ENCODE data around the gene FOXJ2. TPM values are rescaled to one million over a fixed set of nuclear protein-coding genes. Genes with fewer than 3 reads are reported as not detected.
"Not testable (repeated sequence)": the region's sequence is repeated elsewhere in the genome, so short reads cannot be mapped to it uniquely, and the experiment has no call there.

FOXJ2 gene
- total and polyA plus RNA-seq, 2 donors from 2014 or later: 4.4 to 17.0 TPM

- H3K4me3 ChIP-seq (ENCODE audit: low read length in 3 of 3): no peak overlapping the region
- intact Hi-C loops (cut with DNase I): no loop called here
- DNase-seq (no peak), FAIRE-seq (no peak)
- H3K4me1 ChIP-seq (ENCODE audit: control insufficient read depth in 2 of 3, insufficient read depth in 2 of 3, low read depth in 1 of 3, low read length in 3 of 3): no peaks in the 10 kb centered on the region
- H3K27ac ChIP-seq (ENCODE audit: low read depth in 2 of 2, low read length in 2 of 2): no peak overlapping the region
- TF ChIP-seq CTCF (IDR thresholded peaks at IDR 0.05; ENCODE audit: borderline replicate concordance, extremely low read depth, insufficient read depth): no peak
- no peaks in the 10 kb centered on the region for H3K9me3 ChIP-seq (ENCODE audit: control insufficient read depth in 2 of 3, insufficient read depth in 1 of 3, low read length in 3 of 3)
- H3K27me3 ChIP-seq (ENCODE audit: control insufficient read depth, insufficient read depth, low read length): no peaks in the 10 kb centered on the region
- H3K36me3 ChIP-seq (ENCODE audit: control insufficient read depth in 2 of 3, insufficient read depth in 3 of 3, low read length in 3 of 3): peaks cover 2 to 16% (median 8%) of the 10 kb centered on the region in 3 donors
- no peak overlapping the region for H3K9ac ChIP-seq (ENCODE audit: low read length in 3 of 3)
Measured at GRCh38 chr12:8058506-8058905, 26.0 kb downstream of the FOXJ2 start.

GRCh38 chr12:8064131-8064530 is 31.6 kb downstream of the FOXJ2 start:
- Histone ChIP-seq H3K9me3 (ENCODE audit: control insufficient read depth in 2 of 3, insufficient read depth in 1 of 3, low read length in 3 of 3) (no peaks in the 10 kb centered on the region), H3K4me1 (ENCODE audit: control insufficient read depth in 2 of 3, insufficient read depth in 2 of 3, low read depth in 1 of 3, low read length in 3 of 3) (no peaks in the 10 kb centered on the region), H3K27me3 (ENCODE audit: control insufficient read depth, insufficient read depth, low read length) (no peaks in the 10 kb centered on the region), H3K36me3 (ENCODE audit: control insufficient read depth in 2 of 3, insufficient read depth in 3 of 3, low read length in 3 of 3) (no peaks in the 10 kb centered on the region), H3K9ac (ENCODE audit: low read length in 3 of 3) (no peak overlapping the region), H3K4me3 (ENCODE audit: low read length in 3 of 3) (no peak overlapping the region), H3K27ac (ENCODE audit: low read depth in 2 of 2, low read length in 2 of 2) (no peak overlapping the region)
- intact Hi-C loops (cut with DNase I): no loop called here
- DNase-seq (no peak), FAIRE-seq (no peak)
- TF ChIP-seq CTCF (IDR thresholded peaks at IDR 0.05; ENCODE audit: borderline replicate concordance, extremely low read depth, insufficient read depth): no peak

- H3K9me3 ChIP-seq (ENCODE audit: control insufficient read depth in 2 of 3, insufficient read depth in 1 of 3, low read length in 3 of 3): no peaks in the 10 kb centered on the region
- no peak within 1 kb of the TSS for H3K9ac ChIP-seq (ENCODE audit: low read length in 3 of 3)
- no peak within 1 kb of the TSS for H3K4me3 ChIP-seq (ENCODE audit: low read length in 3 of 3)
- intact Hi-C loops (cut with DNase I): no loop called here
- no peaks in the 10 kb centered on the region for H3K27me3 ChIP-seq (ENCODE audit: control insufficient read depth, insufficient read depth, low read length)
- H3K27ac ChIP-seq (ENCODE audit: low read depth in 2 of 2, low read length in 2 of 2): no peak within 1 kb of the TSS
- no peak for TF ChIP-seq CTCF (IDR thresholded peaks at IDR 0.05; ENCODE audit: borderline replicate concordance, extremely low read depth, insufficient read depth)
- DNase-seq (peak in 1 of 5 donors; percentile 16), FAIRE-seq (no peak)
- no peaks in the 10 kb centered on the region for H3K4me1 ChIP-seq (ENCODE audit: control insufficient read depth in 2 of 3, insufficient read depth in 2 of 3, low read depth in 1 of 3, low read length in 3 of 3)
- no peaks in the 10 kb centered on the region for H3K36me3 ChIP-seq (ENCODE audit: control insufficient read depth in 2 of 3, insufficient read depth in 3 of 3, low read length in 3 of 3)
Measured at GRCh38 chr12:8065991-8066594, 33.6 kb downstream of the FOXJ2 start, which contains the start of gene C3AR1. Gene C3AR1 (minus strand): TSS chr12:8066359. CDS start chr12:8060185, 6,174 bp downstream.

- Histone ChIP-seq H3K4me1 (ENCODE audit: control insufficient read depth in 2 of 3, insufficient read depth in 2 of 3, low read depth in 1 of 3, low read length in 3 of 3) (no peaks in the 10 kb centered on the region), H3K27me3 (ENCODE audit: control insufficient read depth, insufficient read depth, low read length) (no peaks in the 10 kb centered on the region), H3K36me3 (ENCODE audit: control insufficient read depth in 2 of 3, insufficient read depth in 3 of 3, low read length in 3 of 3) (no peaks in the 10 kb centered on the region), H3K9me3 (ENCODE audit: control insufficient read depth in 2 of 3, insufficient read depth in 1 of 3, low read length in 3 of 3) (no peaks in the 10 kb centered on the region), H3K4me3 (ENCODE audit: low read length in 3 of 3) (no peak overlapping the region), H3K9ac (ENCODE audit: low read length in 3 of 3) (no peak overlapping the region), H3K27ac (ENCODE audit: low read depth in 2 of 2, low read length in 2 of 2) (no peak overlapping the region)
- TF ChIP-seq CTCF (IDR thresholded peaks at IDR 0.05; ENCODE audit: borderline replicate concordance, extremely low read depth, insufficient read depth): no peak
- FAIRE-seq: no peak
- no peak for DNase-seq
- intact Hi-C loops (cut with DNase I): no loop called here
Measured at GRCh38 chr12:8069582-8069981, 37.1 kb downstream of the FOXJ2 start.

GRCh38 chr12:8071820-8072219 is 39.3 kb downstream of the FOXJ2 start:
- FAIRE-seq; H3K9ac ChIP-seq (ENCODE audit: low read length in 3 of 3); H3K27me3 ChIP-seq (ENCODE audit: control insufficient read depth, insufficient read depth, low read length); DNase-seq; H3K9me3 ChIP-seq (ENCODE audit: control insufficient read depth in 2 of 3, insufficient read depth in 1 of 3, low read length in 3 of 3); H3K27ac ChIP-seq (ENCODE audit: low read depth in 2 of 2, low read length in 2 of 2); H3K4me1 ChIP-seq (ENCODE audit: control insufficient read depth in 2 of 3, insufficient read depth in 2 of 3, low read depth in 1 of 3, low read length in 3 of 3); H3K36me3 ChIP-seq (ENCODE audit: control insufficient read depth in 2 of 3, insufficient read depth in 3 of 3, low read length in 3 of 3); H3K4me3 ChIP-seq (ENCODE audit: low read length in 3 of 3); intact Hi-C loops (cut with DNase I): not testable (repeated sequence)

Measured in kidney (tissue), 14 donors.